Esophagus muscularis mucosa (tissue), 4 donors: Measurements from ENCODE around the gene LRATD1. TPM values are rescaled to one million over a fixed set of nuclear protein-coding genes. Genes with fewer than 3 reads are reported as not detected.

Experiments
- DNase-seq: peaks from one replicate; pipeline ENCODE4 v3.0.0-alpha.2; 2017; ENCODE audit errors: extremely low spot score
- H3K27ac ChIP-seq, 4 donors: fragments of 200-600 bp; sonication (generic); replicated peaks in 1 of 4; 1 replicate in 3 of 4; 2 replicates in 1 of 4; pipeline ENCODE4 v1.5.1; 2016 to 2019; ENCODE audit warnings: mild to moderate bottlenecking in 1 of 4
- H3K27me3 ChIP-seq, 4 donors: fragments of 200-600 bp; sonication (generic); one replicate each; pipeline versions ENCODE4 v1.5.1 to v1.6.0; 2016 to 2019
- H3K36me3 ChIP-seq, 4 donors: fragments of 200-600 bp; sonication (generic); one replicate each; pipeline ENCODE4 v1.5.1; 2016 to 2019
- H3K4me1 ChIP-seq, 4 donors: fragments of 200-600 bp; sonication (generic); one replicate each; pipeline ENCODE4 v1.5.1; 2016 to 2019
- H3K4me3 ChIP-seq, 4 donors: fragments of 200-600 bp; sonication (generic); 1 replicate in 2 of 4; 2 replicates in 2 of 4; pipeline ENCODE4 v1.5.1; 2016 to 2019; ENCODE audit warnings: mild to moderate bottlenecking in 4 of 4, moderate library complexity in 1 of 4
- H3K9me3 ChIP-seq, 4 donors: fragments of 200-600 bp; sonication (generic); 1 replicate in 3 of 4; 2 replicates in 1 of 4; pipeline ENCODE4 v1.5.1; 2016 to 2019
- EP300 ChIP-seq: sonication (generic); formaldehyde crosslinking; IDR thresholded peaks from one replicate; pipeline ENCODE4 v1.6.1; 2017; ENCODE audit warnings: antibody characterized with exemption
- POLR2A ChIP-seq: fragments of 450-650 bp; IDR thresholded peaks from one replicate; pipeline ENCODE4 v1.6.1; 2017; ENCODE audit warnings: antibody characterized with exemption, moderate library complexity, mild to moderate bottlenecking, low read depth
- POLR2AphosphoS5 ChIP-seq, 2 donors: sonication (generic); formaldehyde crosslinking; IDR thresholded peaks; one replicate each; pipeline ENCODE4 v1.6.1; 2017; ENCODE audit warnings: antibody characterized with exemption in 2 of 2
- WGBS: methylation state at CpG from one replicate; pipeline ENCODE4 v1.1.5; 2018; 5-methylcytosine and 5-hydroxymethylcytosine counted together
- intact Hi-C: fragments of 100-400 bp; cut with DNase I; formaldehyde crosslinking; loops from one replicate; pipeline ENCODE4 v1.15.1; 2023
- total RNA-seq, 4 donors: library from RNA; depleted of rRNA; stranded (reverse); fragments of >200 nt; gene quantifications; one replicate each; pipeline versions ENCODE4 v1.1.0 to v1.2.1, GENCODE V29; 2016
- TF ChIP-seq, protein P1 (sequence below), 3 experiments: fragments of 200-600 bp in 2 of 3; fragments of 450-650 bp in 1 of 3; sonication (generic) in 2 of 3; IDR thresholded peaks; one replicate each; pipeline ENCODE4 v1.5.1; 2017 to 2019; ENCODE audit warnings: antibody characterized with exemption in 3 of 3, mild to moderate bottlenecking in 2 of 3, moderate library complexity in 1 of 3

LRATD1 gene
- total RNA-seq, 4 donors from 2014 or later, result 5.6 to 12.5 (median 10.7) TPM

DNA sequence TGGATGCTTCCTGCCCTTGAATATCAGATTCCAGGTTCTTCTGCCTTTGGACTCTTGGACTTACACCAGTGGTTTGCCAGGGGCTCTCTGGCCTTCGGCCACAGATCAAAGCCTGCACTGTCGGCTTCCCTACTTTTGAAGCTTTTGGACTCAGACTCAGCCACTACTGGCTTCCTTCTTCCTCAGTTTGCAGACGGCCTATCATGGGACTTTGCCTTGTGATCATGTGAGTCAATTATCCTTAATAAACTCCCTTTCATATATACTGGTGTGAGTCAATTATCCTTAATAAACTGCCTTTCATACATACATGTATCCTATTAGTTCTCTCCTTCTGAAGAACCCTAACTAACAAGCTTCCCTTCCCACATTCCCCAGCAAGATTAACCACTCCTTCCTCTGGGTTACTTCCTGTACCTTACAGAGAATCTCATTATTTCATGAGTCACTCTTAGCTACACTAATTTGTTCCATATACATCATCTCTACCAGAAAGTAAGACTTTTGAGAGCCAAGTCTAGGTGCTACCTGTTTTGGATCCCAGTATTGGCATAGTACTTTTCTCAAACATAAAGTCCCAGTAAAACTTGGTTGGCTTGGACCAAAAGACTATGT lies 31.3 kb upstream of the LRATD1 start:
- H3K4me1 ChIP-seq, result no peaks in the 10 kb centered on the region
- DNase-seq, result no peak
- no peak overlapping the region for H3K4me3 ChIP-seq
- H3K36me3 ChIP-seq, result no peaks in the 10 kb centered on the region
- intact Hi-C loops, result no loop called here
- TF ChIP-seq POLR2A (no peak), POLR2AphosphoS5 (IDR thresholded peaks at IDR 0.05) (no peak), EP300 (no peak)
- TF ChIP-seq, protein P1, sequence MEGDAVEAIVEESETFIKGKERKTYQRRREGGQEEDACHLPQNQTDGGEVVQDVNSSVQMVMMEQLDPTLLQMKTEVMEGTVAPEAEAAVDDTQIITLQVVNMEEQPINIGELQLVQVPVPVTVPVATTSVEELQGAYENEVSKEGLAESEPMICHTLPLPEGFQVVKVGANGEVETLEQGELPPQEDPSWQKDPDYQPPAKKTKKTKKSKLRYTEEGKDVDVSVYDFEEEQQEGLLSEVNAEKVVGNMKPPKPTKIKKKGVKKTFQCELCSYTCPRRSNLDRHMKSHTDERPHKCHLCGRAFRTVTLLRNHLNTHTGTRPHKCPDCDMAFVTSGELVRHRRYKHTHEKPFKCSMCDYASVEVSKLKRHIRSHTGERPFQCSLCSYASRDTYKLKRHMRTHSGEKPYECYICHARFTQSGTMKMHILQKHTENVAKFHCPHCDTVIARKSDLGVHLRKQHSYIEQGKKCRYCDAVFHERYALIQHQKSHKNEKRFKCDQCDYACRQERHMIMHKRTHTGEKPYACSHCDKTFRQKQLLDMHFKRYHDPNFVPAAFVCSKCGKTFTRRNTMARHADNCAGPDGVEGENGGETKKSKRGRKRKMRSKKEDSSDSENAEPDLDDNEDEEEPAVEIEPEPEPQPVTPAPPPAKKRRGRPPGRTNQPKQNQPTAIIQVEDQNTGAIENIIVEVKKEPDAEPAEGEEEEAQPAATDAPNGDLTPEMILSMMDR (IDR thresholded peaks at IDR 0.05), result no peak
- no peaks in the 10 kb centered on the region for H3K27me3 ChIP-seq
- no peaks in the 10 kb centered on the region for H3K9me3 ChIP-seq
- no peak overlapping the region for H3K27ac ChIP-seq
- 91% methylated on average over 3 of the region's 3 CpGs for whole genome bisulfite sequencing

GRCh38 chr2:14602309-14602708 lies 30.2 kb upstream of the LRATD1 start:
- intact Hi-C loops, result no loop called here
- Histone ChIP-seq H3K36me3 (no peaks in the 10 kb centered on the region), H3K9me3 (no peaks in the 10 kb centered on the region), H3K4me1 (no peaks in the 10 kb centered on the region), H3K4me3 (no peak overlapping the region), H3K27me3 (no peaks in the 10 kb centered on the region), H3K27ac (no peak overlapping the region)
- no peak for TF ChIP-seq EP300
- TF ChIP-seq, protein P1 (IDR thresholded peaks at IDR 0.05), result no peak
- no peak for TF ChIP-seq POLR2AphosphoS5 (IDR thresholded peaks at IDR 0.05)
- TF ChIP-seq POLR2A, result no peak
- DNase-seq, result no peak
- whole genome bisulfite sequencing, result 52% methylated on average over 1 of the region's 1 CpG

DNA sequence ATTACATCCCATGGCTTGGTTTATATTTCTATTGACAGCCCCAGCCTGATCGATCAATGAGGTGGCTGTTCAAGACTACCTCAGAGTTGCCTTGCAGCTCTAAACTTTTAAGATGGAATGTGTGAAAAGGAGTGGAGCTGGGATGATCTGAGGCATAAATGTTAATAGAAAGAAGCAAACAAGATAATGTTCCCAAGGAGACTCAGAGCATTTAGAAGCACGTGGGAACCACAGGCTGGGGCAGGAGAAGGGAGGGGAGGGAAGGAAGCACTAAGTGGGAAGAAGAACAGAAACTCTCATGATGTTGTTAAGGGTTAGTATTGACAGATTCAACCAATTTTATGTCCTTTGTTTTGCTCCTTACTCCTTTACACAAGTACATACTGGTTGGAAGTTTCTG lies 28.8 kb upstream of the LRATD1 start:
- DNase-seq, result no peak
- WGBS, result 68% methylated on average over 2 of the region's 2 CpGs
- Histone ChIP-seq H3K27ac (no peak overlapping the region), H3K4me1 (no peaks in the 10 kb centered on the region), H3K27me3 (no peaks in the 10 kb centered on the region), H3K4me3 (no peak overlapping the region), H3K9me3 (no peaks in the 10 kb centered on the region), H3K36me3 (no peaks in the 10 kb centered on the region)
- TF ChIP-seq POLR2AphosphoS5 (IDR thresholded peaks at IDR 0.05), result no peak
- no peak for TF ChIP-seq POLR2A
- TF ChIP-seq, protein P1 (IDR thresholded peaks at IDR 0.05), result no peak
- TF ChIP-seq EP300, result no peak
- intact Hi-C loops, result no loop called here

DNA sequence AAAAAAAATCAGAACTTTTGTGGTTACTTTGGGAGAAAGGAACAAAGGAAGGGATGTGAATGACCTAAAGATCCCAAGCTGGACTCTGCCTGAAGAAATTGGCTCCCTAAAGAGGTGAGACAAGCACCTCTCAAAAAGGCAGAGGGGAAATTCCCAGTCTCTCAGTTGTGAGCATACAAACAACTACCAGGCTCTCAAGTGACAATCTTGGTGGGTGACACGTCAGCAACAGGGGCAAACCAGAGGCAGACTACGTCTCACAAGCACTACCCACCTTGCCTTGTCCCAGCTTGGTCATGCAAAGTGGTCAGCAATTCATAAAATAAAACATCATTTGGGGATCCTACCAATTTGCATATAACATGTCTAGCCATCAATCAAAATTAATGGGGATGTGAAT lies 24.3 kb upstream of the LRATD1 start:
- 73% methylated on average over 2 of the region's 2 CpGs for WGBS
- Histone ChIP-seq H3K27ac (no peak overlapping the region), H3K4me3 (no peak overlapping the region), H3K36me3 (no peaks in the 10 kb centered on the region), H3K27me3 (no peaks in the 10 kb centered on the region), H3K9me3 (no peaks in the 10 kb centered on the region), H3K4me1 (no peaks in the 10 kb centered on the region)
- TF ChIP-seq POLR2AphosphoS5 (IDR thresholded peaks at IDR 0.05) (no peak), EP300 (no peak), POLR2A (no peak)
- TF ChIP-seq, protein P1 (IDR thresholded peaks at IDR 0.05), result no peak
- intact Hi-C loops, result no loop called here
- DNase-seq, result no peak

GRCh38 chr2:14614017-14614416 lies 18.5 kb upstream of the LRATD1 start:
- Histone ChIP-seq H3K9me3 (no peaks in the 10 kb centered on the region), H3K4me3 (no peak overlapping the region), H3K27ac (no peak overlapping the region), H3K36me3 (no peaks in the 10 kb centered on the region), H3K4me1 (no peaks in the 10 kb centered on the region), H3K27me3 (no peaks in the 10 kb centered on the region)
- TF ChIP-seq, protein P1 (IDR thresholded peaks at IDR 0.05), result no peak
- no peak for TF ChIP-seq POLR2AphosphoS5 (IDR thresholded peaks at IDR 0.05)
- DNase-seq, result no peak
- intact Hi-C loops, result no loop called here
